ENCODE data around the gene KIDINS220.

- TF ChIP-seq, protein P1, sequence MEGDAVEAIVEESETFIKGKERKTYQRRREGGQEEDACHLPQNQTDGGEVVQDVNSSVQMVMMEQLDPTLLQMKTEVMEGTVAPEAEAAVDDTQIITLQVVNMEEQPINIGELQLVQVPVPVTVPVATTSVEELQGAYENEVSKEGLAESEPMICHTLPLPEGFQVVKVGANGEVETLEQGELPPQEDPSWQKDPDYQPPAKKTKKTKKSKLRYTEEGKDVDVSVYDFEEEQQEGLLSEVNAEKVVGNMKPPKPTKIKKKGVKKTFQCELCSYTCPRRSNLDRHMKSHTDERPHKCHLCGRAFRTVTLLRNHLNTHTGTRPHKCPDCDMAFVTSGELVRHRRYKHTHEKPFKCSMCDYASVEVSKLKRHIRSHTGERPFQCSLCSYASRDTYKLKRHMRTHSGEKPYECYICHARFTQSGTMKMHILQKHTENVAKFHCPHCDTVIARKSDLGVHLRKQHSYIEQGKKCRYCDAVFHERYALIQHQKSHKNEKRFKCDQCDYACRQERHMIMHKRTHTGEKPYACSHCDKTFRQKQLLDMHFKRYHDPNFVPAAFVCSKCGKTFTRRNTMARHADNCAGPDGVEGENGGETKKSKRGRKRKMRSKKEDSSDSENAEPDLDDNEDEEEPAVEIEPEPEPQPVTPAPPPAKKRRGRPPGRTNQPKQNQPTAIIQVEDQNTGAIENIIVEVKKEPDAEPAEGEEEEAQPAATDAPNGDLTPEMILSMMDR (conservative IDR thresholded peaks at IDR 0.05 in 1 of 2, IDR thresholded peaks at IDR 0.05 in 1 of 2; ENCODE audit: extremely low read depth in 1 of 2, insufficient read depth in 1 of 2, low read depth in 1 of 2, low read length in 2 of 2), result no peak
- no peak for TF ChIP-seq EZH2 (IDR thresholded peaks at IDR 0.05; ENCODE audit: borderline replicate concordance, low read length)
Measured at GRCh38 chr2:8798393-8798792, 39.0 kb downstream of the KIDINS220 start.
